ENCODE results near the gene CYB561.

Gene CYB561

GRCh38 chr17:63434951-63435571, 11.0 kb downstream of the CYB561 start:
- no peak for TF ChIP-seq CTCF (IDR thresholded peaks at IDR 0.05; ENCODE audit: insufficient read depth, low read depth, low read length, missing control alignments)
- no peak for DNase-seq (ENCODE audit: low read depth)

GRCh38 chr17:63433746-63434591, 12.1 kb downstream of the CYB561 start:
- H3K4me3 ChIP-seq (ENCODE audit: low read depth, low read length) = no peak overlapping the region
- TF ChIP-seq CTCF (IDR thresholded peaks at IDR 0.05; ENCODE audit: insufficient read depth, low read depth, low read length, missing control alignments) = no peak
- no peak for DNase-seq (ENCODE audit: low read depth)

More at GRCh38 chr17:63434951-63435571, 11.0 kb downstream of the CYB561 start:
- H3K4me3 ChIP-seq (ENCODE audit: low read depth, low read length) = no peak overlapping the region

- DNase-seq (ENCODE audit: low read depth) = no peak
- no peak overlapping the region for H3K4me3 ChIP-seq (ENCODE audit: low read depth, low read length)
- TF ChIP-seq CTCF (IDR thresholded peaks at IDR 0.05; ENCODE audit: insufficient read depth, low read depth, low read length, missing control alignments) = no peak
Measured at GRCh38 chr17:63431939-63432804, 13.9 kb downstream of the CYB561 start.

- H3K4me3 ChIP-seq (ENCODE audit: low read depth, low read length) = no peak overlapping the region
- no peak for TF ChIP-seq CTCF (IDR thresholded peaks at IDR 0.05; ENCODE audit: insufficient read depth, low read depth, low read length, missing control alignments)
- no peak for DNase-seq (ENCODE audit: low read depth)
Measured at GRCh38 chr17:63431618-63431938, 14.5 kb downstream of the CYB561 start.

GRCh38 chr17:63430223-63430622, 15.9 kb downstream of the CYB561 start:
- no peak overlapping the region for H3K4me3 ChIP-seq (ENCODE audit: low read depth, low read length)
- DNase-seq (ENCODE audit: low read depth) = no peak
- TF ChIP-seq CTCF (IDR thresholded peaks at IDR 0.05; ENCODE audit: insufficient read depth, low read depth, low read length, missing control alignments) = no peak

- TF ChIP-seq CTCF (IDR thresholded peaks at IDR 0.05; ENCODE audit: insufficient read depth, low read depth, low read length, missing control alignments) = no peak
- H3K4me3 ChIP-seq (ENCODE audit: low read depth, low read length) = no peak overlapping the region
- DNase-seq (ENCODE audit: low read depth) = no peak
Measured at GRCh38 chr17:63429766-63430165, 16.3 kb downstream of the CYB561 start.
